Spinal cord (tissue), 10 donors: ENCODE results near the gene SH2B3. TPM values are rescaled to one million over a fixed set of nuclear protein-coding genes. Genes with fewer than 3 reads are reported as not detected.

ENCODE experiments used
- DNase-seq, 6 donors: peaks; one replicate each; pipeline versions ENCODE4 v3.0.0 to v3.0.0-alpha.2; 2013 to 2015; ENCODE audit warnings: low spot score in 6 of 6, low read depth in 4 of 6
- H3K27ac ChIP-seq: one replicate; pipeline ENCODE4 v1.5.1; 2013; ENCODE audit warnings: low read depth, low read length, control low read depth
- H3K27me3 ChIP-seq: one replicate; pipeline ENCODE4 v1.6.1; 2013; ENCODE audit warnings: low read length; ENCODE audit not compliant: control insufficient read depth, insufficient read depth
- H3K36me3 ChIP-seq: one replicate; pipeline ENCODE4 v1.6.1; 2013; ENCODE audit warnings: low read length; ENCODE audit not compliant: control insufficient read depth, insufficient read depth
- H3K4me1 ChIP-seq: one replicate; pipeline ENCODE4 v1.6.1; 2013; ENCODE audit warnings: low read length; ENCODE audit not compliant: control insufficient read depth, insufficient read depth
- H3K4me3 ChIP-seq: one replicate; pipeline ENCODE4 v1.5.1; 2013; ENCODE audit warnings: low read depth, low read length, control low read depth
- H3K9me3 ChIP-seq: one replicate; pipeline ENCODE4 v1.6.1; 2013; ENCODE audit warnings: low read length; ENCODE audit not compliant: control insufficient read depth, insufficient read depth
- WGBS: methylation state at CpG from one replicate; pipeline ENCODE4 v1.1.5; 2013; ENCODE audit warnings: missing lambda C conversion rate; ENCODE audit not compliant: insufficient coverage; 5-methylcytosine and 5-hydroxymethylcytosine counted together
- polyA plus RNA-seq, 2 donors: library from polyadenylated mRNA; unstranded; fragments of 120-200 nt; gene quantifications; one replicate each; pipeline ENCODE4 v1.2.1, GENCODE V29; 2013; ENCODE audit not compliant: insufficient read length in 2 of 2
- total RNA-seq, 2 donors: library from RNA; depleted of rRNA in 1 of 2; stranded (reverse); fragments of 120-200 nt in 1 of 2; fragments of >200 nt in 1 of 2; gene quantifications; one replicate each; pipeline versions ENCODE4 v1.2.3 to v1.2.4, GENCODE V29; 2013 to 2014
- donor health status: healthy.

Gene SH2B3
- total and polyA plus RNA-seq, 4 donors, result 8.0 to 13.7 (median 11.3) TPM

DNA sequence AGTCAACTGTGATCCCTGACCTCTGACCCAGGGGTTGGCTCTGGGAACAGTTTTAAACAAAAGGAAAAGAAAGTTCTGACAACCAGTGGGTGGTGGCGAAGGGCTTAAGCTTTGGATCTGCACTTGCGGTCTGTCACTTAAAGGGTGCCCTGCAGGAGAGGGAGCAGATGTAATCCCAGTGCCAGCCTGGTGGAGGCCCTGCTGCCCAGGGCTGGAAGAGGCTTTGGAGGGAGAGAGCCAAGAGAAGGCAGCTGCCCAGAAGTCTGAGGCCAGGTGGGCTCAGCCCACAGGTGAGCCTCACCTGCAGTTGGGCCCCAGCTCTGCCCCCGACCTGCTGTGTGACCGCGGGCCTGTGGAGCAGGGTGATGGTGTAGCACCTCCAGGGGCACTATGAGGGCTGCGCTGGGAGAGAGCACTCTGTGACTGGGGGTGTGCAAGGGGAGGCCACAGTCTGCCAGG is 19.1 kb downstream of the SH2B3 start:
- Histone ChIP-seq H3K9me3 (no peaks in the 10 kb centered on the region), H3K27ac (no peak overlapping the region), H3K4me3 (no peak overlapping the region), H3K27me3 (no peaks in the 10 kb centered on the region), H3K4me1 (peaks cover 24% of the 10 kb centered on the region), H3K36me3 (peaks cover 17% of the 10 kb centered on the region)
- no peak for DNase-seq
- 99% methylated on average over 6 of the region's 6 CpGs for WGBS

GRCh38 chr12:111425655-111426054 is 19.9 kb downstream of the SH2B3 start:
- Histone ChIP-seq H3K4me1 (peaks cover 32% of the 10 kb centered on the region), H3K36me3 (peaks cover 20% of the 10 kb centered on the region), H3K4me3 (no peak overlapping the region), H3K9me3 (no peaks in the 10 kb centered on the region), H3K27ac (no peak overlapping the region), H3K27me3 (no peaks in the 10 kb centered on the region)
- WGBS, result 93% methylated on average over 3 of the region's 8 CpGs
- no peak for DNase-seq

GRCh38 chr12:111426344-111427185 is 20.8 kb downstream of the SH2B3 start:
- H3K27me3 ChIP-seq, result no peaks in the 10 kb centered on the region
- no peak overlapping the region for H3K4me3 ChIP-seq
- WGBS, result 100% methylated on average over 6 of the region's 11 CpGs
- peaks cover 38% of the 10 kb centered on the region for H3K4me1 ChIP-seq
- H3K36me3 ChIP-seq, result peaks cover 20% of the 10 kb centered on the region
- no peak for DNase-seq
- no peaks in the 10 kb centered on the region for H3K9me3 ChIP-seq
- H3K27ac ChIP-seq, result no peak overlapping the region

DNA sequence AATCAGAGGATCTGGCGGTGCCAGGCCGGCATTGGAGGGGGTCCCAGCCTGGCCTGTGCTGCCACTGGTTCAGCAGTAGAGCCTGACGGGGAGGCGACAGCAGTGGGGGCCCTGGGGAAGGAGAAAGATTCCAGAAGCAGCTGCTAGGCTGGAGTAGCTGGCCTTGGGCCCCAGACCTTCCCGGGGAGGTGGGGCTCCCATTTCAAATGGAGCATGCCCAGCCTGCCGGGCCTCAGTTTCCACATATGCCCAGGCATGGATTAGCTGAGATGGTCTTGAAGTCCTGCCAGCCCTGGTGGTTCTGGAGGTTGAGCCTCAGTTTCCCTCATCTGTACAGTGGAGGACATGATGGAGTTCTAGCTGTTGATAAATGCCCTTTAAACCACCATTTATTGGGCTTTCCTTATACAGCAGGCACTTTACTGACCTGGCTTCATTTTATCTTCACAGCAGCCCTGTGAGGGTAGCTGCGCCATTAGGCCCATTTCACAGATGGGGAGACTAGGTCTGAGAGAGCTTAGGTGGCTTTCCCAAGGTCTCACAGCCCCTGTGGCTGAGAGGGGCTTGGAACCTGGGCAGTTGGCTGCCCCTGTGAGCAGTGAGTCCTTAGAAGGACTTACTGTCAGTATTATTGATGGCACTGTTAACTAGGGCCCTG is 21.8 kb downstream of the SH2B3 start:
- Histone ChIP-seq H3K4me1 (peaks cover 38% of the 10 kb centered on the region), H3K9me3 (no peaks in the 10 kb centered on the region), H3K36me3 (peaks cover 20% of the 10 kb centered on the region), H3K27me3 (no peaks in the 10 kb centered on the region), H3K27ac (no peak overlapping the region), H3K4me3 (no peak overlapping the region)
- WGBS, result 93% methylated on average over 7 of the region's 7 CpGs
- DNase-seq, result no peak

DNA sequence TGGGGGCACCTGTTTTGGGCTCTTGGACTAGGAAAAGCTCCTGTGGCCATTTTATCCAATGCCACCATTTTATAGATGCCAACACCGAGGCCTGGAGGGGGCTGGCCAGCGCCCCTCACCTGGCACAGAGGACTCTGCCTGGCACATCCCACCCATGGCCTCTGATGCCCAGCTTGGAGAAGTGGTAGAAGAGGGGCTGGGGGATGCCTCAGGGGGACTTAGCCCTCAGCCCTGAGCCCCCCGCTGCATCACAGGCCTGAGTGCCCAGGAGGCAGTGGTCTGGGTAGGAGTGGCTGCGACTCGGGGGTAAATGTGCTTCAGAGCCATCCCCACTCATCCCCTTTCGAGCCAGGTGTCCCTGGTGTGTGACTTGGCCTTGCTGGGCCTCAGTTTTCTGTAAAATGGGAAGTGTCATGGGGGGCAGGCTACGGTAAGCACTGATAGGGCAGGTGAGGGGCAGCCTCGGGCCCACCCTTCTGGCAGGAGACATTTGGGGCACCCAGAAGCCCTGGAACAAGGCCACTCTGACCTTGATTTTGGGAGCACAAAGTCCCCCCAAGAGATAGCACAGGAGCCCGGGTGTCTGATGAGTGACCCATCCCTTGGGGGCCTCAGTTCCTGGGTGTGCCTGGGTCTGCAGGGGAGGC is 22.5 kb downstream of the SH2B3 start:
- peaks cover 38% of the 10 kb centered on the region for H3K4me1 ChIP-seq
- H3K27me3 ChIP-seq, result no peaks in the 10 kb centered on the region
- H3K9me3 ChIP-seq, result no peaks in the 10 kb centered on the region
- no peak overlapping the region for H3K27ac ChIP-seq
- no peak overlapping the region for H3K4me3 ChIP-seq
- DNase-seq, result no peak
- H3K36me3 ChIP-seq, result peaks cover 20% of the 10 kb centered on the region
- 96% methylated on average over 9 of the region's 9 CpGs for WGBS

DNA sequence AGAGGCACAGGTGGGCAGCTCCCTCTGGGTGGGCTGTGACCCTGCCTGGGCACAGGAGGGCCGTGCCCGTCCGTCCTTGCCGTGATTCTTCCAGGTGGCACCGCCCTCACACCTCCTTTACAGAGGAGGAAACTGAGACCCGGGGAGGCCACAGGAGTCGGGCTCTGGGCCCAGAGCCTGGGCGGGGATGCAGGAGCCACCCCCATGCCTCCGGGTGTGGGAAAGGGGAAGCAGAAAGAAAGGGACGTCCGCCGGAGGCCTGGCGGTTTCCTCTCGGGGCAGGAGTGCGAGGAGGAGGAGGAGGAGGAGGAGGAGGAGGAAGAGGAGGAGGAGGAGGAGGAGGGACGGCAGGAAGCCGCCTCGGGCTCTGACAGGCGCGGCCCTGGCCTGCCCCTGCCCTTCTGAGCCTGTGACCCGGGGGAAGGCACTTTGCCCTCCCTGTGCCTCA is 23.0 kb downstream of the SH2B3 start:
- no peak for DNase-seq
- peaks cover 20% of the 10 kb centered on the region for H3K36me3 ChIP-seq
- H3K27me3 ChIP-seq, result no peaks in the 10 kb centered on the region
- no peak overlapping the region for H3K27ac ChIP-seq
- 80% methylated on average over 6 of the region's 21 CpGs for WGBS
- H3K4me1 ChIP-seq, result peaks cover 38% of the 10 kb centered on the region
- no peak overlapping the region for H3K4me3 ChIP-seq
- H3K9me3 ChIP-seq, result no peaks in the 10 kb centered on the region

DNA sequence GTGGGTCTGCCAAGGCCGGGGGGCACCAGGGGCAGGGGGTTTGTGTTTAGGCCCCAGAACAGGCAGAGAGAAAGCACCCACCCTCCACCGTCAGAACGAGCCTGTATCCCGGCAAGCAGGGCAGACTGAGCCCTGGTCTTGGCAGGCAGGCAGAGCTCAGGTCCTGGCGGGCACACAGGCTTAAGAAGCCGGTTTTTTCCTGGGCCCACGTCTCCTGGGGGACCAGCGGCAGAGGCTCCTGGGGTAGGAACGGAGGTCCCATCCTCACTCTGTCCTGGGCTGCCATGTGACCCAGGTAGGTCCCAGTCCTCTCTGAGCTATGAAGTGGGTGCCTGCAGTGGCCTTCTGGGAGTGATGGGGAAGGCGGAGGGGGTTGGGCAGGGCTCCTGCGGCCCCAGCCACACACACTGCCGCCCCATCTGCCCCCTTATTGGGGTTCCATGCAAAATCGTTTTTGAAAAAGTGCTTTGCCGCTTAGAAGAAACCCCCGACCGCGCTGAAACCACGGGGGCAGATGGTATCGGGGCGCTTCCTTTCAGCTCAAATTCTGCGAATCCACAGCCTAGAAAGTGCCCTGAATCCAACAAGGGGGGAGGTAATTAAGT is 24.2 kb downstream of the SH2B3 start:
- H3K27me3 ChIP-seq, result no peaks in the 10 kb centered on the region
- peaks cover 16% of the 10 kb centered on the region for H3K36me3 ChIP-seq
- no peak overlapping the region for H3K27ac ChIP-seq
- H3K4me1 ChIP-seq, result peaks cover 41% of the 10 kb centered on the region
- no peak for DNase-seq
- WGBS, result 61% methylated on average over 18 of the region's 21 CpGs
- H3K9me3 ChIP-seq, result no peaks in the 10 kb centered on the region
- H3K4me3 ChIP-seq, result no peak overlapping the region

- no peak for DNase-seq
- Histone ChIP-seq H3K4me3 (no peak overlapping the region), H3K4me1 (peaks cover 43% of the 10 kb centered on the region), H3K27ac (no peak overlapping the region), H3K36me3 (peaks cover 12% of the 10 kb centered on the region), H3K27me3 (no peaks in the 10 kb centered on the region), H3K9me3 (no peaks in the 10 kb centered on the region)
- 67% methylated on average over 5 of the region's 17 CpGs for WGBS
Observed at GRCh38 chr12:111430433-111431353, 25.0 kb downstream of the SH2B3 start.
